ENCODE data around the gene DPEP3.
"Not testable (repeated sequence)": the region's sequence is repeated elsewhere in the genome, so short reads cannot be mapped to it uniquely, and the experiment has no call there.

Gene DPEP3

DNA sequence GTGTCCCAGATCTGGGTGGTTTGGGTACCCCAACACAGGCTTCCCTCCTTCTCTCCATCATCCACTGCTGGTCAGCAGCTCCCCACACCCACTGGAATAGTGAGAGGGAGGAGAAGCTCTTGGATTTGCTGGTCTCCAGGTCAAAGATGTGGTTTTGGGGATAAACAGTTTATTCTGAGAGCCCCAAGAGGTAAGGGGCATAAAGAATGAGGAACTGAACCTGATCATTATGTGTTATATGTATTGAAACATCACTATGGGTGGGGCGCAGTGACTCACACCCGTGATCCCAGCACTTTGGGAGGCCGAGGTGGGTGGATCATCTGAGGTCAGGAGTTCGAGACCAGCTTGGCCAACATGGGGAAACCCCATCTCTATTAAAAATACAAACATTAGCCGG lies 15.1 kb upstream of the DPEP3 start:
- no peak for DNase-seq
- in situ Hi-C loops (cut with MboI; ENCODE audit: low pct_unique_long_range_greater_than_20kb, low sequenced_read_pairs), result no loop called here

DNA sequence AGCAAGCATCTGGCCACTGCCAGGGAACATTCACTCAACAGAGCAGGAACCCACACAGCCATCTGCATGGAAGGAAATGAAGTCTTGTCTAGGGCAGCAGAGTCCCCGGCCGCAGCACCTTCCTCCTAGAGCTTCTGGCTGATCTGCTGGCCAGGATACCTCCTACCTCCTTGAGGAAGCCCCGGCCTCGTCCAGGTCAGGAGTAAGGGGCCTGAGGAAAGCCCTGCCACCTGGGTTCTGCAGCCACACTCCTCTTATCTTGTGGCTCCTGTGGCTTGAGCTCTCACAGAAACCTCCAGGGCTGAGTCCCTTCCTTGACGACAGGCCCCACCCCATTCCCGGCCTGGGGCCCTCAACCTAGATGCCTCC lies 13.7 kb upstream of the DPEP3 start:
- DNase-seq, result peak; percentile 19
- in situ Hi-C loops (cut with MboI; ENCODE audit: low pct_unique_long_range_greater_than_20kb, low sequenced_read_pairs), result not testable (repeated sequence)

DNA sequence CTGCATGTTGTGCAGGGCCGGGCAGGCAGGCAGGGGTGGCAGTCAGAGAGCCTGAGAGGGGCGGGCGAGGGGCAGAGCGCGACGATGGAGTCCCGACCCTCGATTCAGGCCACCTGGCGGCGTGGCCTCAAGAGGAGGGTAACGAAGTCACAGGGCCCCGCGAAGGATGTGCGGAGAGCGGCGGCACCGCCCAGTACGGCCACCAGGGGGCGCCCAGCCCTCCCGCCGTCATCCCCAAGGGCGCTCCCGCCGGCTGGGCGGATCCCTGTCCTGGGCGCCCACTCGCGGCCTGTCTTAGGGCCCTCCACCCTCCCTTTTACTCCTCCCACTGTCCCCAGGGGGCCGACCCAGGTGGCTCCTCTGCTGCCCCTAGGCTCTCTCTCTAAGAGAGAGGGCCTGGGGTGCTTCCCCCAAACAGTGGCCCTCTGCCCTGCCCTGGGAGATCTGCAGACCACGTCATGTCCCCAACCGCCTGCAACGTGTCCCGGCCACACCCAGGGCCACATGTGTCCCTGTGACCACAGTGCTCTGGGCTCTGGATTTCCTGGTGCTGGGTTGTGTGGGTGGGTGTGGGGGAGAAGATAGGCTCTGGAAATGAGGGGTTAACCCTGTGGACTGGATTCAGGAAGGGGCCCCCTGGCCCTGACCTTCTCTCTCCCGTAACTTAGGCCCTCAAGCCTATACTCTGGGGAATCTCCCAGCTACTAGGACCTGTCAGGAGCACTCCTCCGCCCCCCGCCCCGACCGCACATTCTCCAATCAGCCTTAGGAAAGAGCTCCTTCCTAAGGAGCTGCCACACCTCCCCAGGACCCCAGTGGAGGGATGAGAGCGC lies 13.1 kb upstream of the DPEP3 start:
- peak; percentile 93 for DNase-seq

DNA sequence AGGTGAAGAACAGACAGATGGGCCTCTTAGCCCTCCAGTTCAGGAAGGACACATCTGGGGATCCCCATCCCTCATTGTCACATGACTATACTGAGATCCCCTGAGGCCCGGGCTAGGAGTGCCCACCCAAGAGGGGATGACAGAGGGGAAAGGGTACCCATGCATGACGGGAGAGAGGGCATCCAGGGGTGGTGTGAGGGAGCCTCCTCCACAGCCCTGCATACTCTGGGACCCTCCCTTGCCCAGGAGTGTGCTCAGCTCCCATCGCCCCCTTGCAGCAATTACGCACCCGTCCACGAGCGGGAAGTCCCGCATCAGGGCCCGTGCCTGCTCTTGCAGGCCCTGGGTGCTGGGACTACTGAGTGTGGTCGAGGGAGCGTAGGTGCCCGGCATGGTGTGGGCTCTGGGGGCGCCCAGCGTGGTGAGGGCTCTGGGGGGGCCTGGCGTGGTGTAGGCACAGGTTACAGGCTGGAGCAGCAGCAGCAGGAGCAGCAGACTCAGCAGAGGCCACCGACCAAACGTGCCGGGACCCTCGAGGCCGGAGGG lies 12.4 kb upstream of the DPEP3 start:
- in situ Hi-C loops (cut with MboI; ENCODE audit: low pct_unique_long_range_greater_than_20kb, low sequenced_read_pairs), result no loop called here
- DNase-seq, result no peak

More for the DNA sequence above, 13.1 kb upstream of the DPEP3 start:
- in situ Hi-C loops (cut with MboI; ENCODE audit: low pct_unique_long_range_greater_than_20kb, low sequenced_read_pairs), result no loop called here

DNA sequence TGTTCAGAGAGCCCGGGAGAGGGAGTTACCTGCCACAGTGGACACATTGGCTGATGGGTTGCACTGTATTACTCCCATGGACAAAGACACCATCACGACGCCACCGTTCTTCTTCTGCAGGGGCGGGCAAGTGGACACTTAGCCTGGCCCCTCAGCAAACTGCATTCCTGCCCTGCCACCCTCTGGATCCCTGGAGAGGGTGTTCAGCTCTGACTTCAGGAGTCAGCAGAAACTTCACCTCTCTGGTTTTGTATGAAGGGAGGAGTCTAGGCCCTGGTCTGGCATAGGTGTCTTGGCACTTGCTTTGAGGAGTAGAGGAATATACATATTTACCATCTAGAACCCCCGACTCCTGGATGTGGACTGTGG lies 9.7 kb upstream of the DPEP3 start:
- in situ Hi-C loops (cut with MboI; ENCODE audit: low pct_unique_long_range_greater_than_20kb, low sequenced_read_pairs), result no loop called here
- no peak for DNase-seq

DNA sequence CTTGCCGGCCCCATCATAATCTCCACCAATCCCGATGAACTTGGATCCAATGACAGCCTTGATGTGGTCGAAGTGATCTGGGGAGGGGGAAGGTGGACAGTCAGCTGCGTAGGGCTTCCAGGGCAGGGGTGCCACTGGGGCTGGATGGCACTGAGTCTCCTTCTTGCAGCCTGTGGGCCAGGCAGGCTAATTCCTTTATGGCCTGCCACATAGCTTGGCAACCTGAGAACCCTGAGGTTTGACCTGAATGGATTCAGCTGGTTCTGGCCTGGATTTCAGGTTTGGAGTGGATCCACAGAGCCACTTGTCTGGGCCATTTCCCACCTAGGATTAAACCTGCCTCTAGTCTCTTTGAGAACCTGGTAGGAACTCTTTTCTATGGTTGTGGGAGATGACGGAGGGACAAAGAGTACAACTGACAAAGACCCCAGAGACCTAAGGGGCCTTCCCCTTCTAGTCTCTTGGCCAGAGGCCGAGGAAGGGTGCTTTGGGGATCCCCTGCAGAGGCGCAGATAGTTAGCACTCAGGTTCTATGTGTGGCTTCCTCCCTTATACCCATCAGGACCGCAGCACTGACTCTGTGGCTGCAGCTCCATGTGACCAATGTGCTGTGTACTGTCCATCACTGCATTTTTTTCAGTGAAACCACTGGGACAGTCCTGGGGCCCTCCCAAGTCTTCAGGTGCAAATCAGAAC lies 9.2 kb upstream of the DPEP3 start:
- no peak for DNase-seq
- in situ Hi-C loops (cut with MboI; ENCODE audit: low pct_unique_long_range_greater_than_20kb, low sequenced_read_pairs), result no loop called here

DNA sequence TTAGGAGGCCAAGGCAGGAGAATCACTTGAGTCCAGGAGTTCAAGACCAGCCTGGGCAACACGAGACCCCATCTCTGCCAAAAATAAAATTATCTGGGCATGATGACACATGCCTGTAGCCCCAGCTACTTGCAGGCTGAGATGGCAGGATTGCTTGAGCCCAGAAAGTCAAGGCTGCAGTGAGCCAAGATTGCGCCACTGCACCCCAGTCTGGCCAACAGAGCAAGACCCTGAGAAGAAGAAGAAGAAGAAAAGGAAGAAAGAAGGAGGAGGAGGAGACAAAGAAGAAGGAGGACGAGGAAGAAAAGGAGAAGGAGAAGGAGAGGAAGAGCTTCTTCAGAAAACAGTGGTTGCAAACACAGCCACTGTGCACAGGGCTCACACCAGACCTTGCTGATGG lies 8.4 kb upstream of the DPEP3 start:
- in situ Hi-C loops (cut with MboI; ENCODE audit: low pct_unique_long_range_greater_than_20kb, low sequenced_read_pairs), result no loop called here
- DNase-seq, result no peak

DNA sequence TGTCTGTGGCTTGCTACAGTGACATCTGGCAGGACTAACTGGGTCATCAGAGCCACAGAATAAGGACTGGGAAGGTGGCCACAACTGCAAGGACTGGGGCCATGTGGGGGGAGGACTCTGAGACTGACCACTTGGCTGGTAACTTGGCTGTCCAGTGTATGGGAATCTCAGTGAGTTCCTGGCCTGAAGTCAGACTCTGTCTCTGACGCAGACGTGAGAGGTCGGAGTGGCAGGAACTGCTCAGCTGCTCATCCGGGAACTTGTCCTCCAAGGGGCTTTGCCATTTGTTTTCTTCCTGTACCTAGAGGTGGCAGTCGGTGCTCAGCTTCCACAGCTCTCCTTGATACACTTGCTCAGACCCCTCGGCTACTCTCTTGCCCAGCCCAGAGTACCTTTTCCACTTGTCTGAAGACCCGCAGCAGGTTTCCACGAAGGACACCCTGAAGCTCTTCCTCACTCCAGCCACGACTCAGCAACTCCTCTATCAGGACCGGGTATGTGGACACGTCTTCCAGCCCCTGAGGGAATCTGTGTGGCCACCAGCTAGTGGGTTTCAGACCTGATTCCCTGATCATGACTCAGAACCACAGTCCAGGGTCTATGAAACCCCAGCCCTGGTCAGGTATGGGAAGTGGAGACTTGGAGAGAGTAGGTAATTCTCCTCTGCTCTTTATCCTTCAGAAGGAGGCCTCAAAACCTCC lies 7.3 kb upstream of the DPEP3 start:
- no peak for DNase-seq
- in situ Hi-C loops (cut with MboI; ENCODE audit: low pct_unique_long_range_greater_than_20kb, low sequenced_read_pairs), result no loop called here

DNA sequence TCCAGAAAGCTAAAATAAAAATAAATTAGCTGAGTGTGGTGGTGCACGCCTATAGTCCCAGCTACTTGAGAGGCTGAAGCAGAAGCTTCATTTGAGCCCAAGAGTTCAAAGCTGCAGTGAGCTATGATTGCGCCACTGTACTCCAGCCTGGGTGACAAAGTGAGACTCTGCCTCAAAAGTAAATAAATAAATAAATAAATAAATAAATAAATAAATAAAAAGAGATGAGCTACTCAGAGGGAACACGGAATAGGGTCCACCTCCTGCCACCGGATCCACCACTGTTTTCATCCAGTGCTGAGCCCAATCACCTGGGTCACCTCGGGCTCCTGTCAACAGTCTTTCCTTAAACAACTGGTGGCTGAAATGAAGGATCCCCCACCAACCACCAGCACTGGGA lies 6.7 kb upstream of the DPEP3 start:
- no peak for DNase-seq
- in situ Hi-C loops (cut with MboI; ENCODE audit: low pct_unique_long_range_greater_than_20kb, low sequenced_read_pairs), result no loop called here

DNA sequence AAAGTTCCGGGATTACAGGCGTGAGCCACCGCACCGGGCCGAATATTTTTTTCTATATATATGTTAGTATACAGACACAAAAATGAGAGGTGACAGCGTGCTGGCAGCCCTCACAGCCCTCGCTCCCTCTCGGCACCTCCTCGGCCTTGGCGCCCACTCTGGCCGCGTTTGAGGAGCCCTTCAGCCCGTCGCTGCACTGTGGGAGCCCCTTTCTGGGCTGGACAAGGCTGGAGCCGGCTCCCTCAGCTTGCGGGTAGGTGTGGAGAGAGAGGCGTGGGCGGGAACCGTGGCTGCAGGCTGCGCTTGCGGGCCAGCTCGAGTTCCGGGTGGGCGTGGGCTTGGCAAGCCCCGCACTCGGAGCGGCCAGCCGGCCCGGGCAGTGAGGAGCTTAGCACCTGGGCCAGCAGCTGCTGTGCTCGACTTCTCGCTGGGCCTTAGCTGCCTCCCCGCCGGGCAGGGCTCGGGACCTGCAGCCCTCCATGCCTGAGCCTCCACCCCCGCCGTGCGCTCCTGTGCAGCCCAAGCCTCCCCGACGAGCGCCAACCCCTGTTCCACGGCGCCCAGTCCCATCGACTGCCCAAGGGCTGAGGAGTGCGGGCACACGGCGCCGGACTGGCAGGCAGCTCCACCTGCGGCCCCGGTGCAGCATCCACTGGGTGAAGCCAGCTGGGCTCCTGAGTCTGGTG lies 1.9 kb upstream of the DPEP3 start:
- no peak for DNase-seq
- in situ Hi-C loops (cut with MboI; ENCODE audit: low pct_unique_long_range_greater_than_20kb, low sequenced_read_pairs), result no loop called here

DNA sequence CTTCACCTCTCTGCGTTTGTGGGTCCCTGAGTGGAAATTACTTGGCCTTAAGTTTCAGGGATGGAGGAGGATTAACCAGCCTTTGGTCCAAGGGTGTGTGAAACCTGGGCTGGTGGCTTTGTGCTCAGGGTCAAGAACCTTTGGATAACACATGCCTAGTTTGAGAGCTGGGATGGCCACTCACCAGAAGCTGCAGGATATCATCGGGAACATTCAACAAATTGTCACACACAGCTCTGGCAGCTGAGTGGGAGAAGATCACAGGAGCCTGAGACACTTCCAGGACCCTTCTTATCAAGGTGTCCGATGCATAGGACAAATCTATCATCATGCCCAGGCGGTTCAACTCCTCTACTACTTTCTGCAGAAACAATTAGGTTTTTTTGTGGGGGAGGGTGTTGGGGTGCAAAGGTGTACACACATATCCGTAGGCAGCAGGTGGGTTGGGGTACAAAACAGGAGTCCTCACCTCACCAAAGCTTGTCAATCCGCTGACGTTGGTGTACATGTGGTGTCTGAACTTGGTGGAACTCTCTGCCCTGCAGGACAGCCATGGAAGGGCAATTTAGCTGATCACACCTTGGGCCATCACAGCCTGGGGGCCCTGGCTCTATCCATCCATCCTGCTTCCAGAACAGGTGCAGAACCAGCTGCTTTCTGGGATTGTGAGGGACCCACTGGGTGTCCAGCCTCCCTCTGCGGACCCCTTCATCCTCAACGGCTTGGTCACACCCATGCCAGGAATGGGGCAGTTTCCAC lies 2.7 kb downstream of the DPEP3 start:
- in situ Hi-C loops (cut with MboI; ENCODE audit: low pct_unique_long_range_greater_than_20kb, low sequenced_read_pairs), result no loop called here

DNA sequence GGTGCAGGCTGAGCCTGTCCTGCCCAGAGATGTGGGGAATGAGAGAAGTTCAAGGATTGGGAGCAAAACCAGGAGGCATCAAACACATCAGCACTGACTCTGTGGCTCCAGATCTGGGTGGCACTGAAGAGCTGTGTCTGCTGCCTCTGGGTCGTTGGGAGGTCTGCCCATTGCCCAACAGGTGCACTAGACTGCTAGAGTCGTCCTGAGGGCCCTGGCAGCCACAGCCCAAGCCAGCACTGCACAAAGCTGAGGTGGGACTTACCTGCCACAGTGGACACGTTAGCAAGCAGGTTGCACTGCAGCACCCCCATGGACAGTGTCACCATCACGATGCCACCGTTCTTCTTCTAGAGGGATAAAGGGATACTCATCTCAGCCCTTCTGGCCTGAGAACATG lies 3.3 kb downstream of the DPEP3 start:
- in situ Hi-C loops (cut with MboI; ENCODE audit: low pct_unique_long_range_greater_than_20kb, low sequenced_read_pairs), result no loop called here
- no peak for DNase-seq

More for the DNA sequence above, 2.7 kb downstream of the DPEP3 start:
- no peak for DNase-seq

DNA sequence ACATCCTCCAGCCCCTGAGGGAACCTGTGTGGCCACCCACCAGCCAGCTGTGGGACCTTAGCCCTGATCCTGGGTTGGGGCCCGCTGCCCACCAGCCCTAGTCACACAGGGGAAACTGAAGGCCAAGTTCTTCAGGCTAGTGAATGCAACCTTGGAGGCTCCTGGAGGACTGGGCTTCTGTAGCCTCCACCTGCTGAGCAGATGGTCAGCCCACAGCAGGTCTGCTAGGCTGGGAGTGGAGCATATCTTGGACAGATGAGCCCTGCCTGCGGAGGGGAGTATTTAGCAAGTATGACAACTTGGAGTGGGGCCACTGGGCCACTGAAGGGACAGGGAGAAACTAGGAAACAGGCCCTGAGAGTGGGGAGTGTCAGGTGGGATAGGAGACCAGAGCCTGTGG lies 4.1 kb downstream of the DPEP3 start:
- in situ Hi-C loops (cut with MboI; ENCODE audit: low pct_unique_long_range_greater_than_20kb, low sequenced_read_pairs), result no loop called here
- no peak for DNase-seq

DNA sequence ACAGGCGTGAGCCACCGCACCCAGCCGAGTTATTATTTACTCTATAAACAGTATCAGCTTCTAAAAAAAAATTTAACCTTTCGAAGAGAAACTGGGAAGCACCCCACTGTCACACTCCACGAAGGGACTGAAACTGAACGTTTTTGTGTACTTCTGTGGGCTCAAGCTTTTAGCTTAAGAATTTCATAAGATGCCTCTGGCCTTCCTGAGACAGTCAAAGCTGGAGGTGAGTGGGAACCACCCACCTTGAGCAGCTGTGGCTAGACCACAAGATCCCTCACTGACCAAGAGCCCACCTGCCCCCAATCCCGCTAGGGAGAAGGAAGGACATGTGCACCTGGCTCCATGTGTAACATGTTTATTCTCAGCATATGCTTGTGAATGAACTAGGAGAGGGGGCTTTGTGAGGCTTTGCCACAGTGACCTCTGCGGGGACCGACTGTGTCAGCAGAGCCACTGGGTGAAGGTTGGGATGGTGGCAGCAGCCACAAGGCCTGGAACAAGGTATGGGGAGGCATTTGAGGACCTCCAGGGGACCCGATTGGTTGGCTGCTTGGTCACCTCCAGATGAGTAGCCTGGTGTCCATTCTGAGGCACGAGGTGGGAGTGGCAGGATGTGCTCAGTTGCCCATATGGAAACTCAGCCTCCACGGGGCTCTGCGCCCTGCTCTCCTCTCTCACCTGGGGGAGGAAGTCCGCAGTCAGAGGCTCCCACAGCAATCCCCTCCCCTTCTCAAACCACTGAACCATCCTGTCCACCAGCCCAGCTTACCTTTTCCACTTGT lies 4.8 kb downstream of the DPEP3 start:
- no peak for DNase-seq
- in situ Hi-C loops (cut with MboI; ENCODE audit: low pct_unique_long_range_greater_than_20kb, low sequenced_read_pairs), result no loop called here

DNA sequence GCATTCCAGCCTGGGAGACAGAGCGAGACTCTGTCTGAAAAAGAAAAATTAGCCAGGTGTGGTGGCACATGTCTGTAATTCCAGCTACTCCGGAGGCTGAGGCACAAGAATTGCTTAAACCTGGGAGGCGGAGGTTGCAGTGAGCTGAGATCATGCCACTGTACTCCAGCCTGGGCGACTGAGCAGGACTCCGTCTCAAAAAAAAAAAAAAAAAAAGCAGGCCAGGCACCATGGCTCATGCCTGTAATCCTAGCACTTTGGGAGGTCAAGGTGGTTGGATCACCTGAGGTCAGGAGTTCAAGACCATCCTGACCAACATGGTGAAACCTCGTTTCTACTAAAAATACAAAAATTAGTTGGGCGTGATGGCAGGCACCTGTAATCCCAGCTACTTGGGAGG lies 8.0 kb downstream of the DPEP3 start:
- in situ Hi-C loops (cut with MboI; ENCODE audit: low pct_unique_long_range_greater_than_20kb, low sequenced_read_pairs); DNase-seq: not testable (repeated sequence)

DNA sequence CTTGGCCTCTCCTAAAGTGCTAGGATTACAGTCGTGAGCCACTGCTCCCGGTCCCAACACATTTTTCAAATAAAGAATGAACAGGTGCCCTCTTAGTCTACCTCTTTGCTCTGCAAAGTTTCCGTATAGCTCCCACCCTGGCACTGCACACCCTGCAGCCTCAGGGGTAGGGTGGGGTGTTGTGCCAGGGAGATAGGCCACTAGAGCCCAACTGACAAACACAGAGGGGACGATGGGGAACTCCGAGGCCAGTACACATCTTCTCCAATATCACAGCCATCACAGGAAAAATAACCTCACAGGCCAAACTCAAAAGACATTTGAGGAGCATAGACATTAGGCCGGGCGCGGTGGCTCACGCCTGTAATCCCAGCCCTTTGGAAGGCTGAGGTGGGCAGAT lies 9.2 kb downstream of the DPEP3 start:
- no peak for DNase-seq
- in situ Hi-C loops (cut with MboI; ENCODE audit: low pct_unique_long_range_greater_than_20kb, low sequenced_read_pairs), result no loop called here

DNA sequence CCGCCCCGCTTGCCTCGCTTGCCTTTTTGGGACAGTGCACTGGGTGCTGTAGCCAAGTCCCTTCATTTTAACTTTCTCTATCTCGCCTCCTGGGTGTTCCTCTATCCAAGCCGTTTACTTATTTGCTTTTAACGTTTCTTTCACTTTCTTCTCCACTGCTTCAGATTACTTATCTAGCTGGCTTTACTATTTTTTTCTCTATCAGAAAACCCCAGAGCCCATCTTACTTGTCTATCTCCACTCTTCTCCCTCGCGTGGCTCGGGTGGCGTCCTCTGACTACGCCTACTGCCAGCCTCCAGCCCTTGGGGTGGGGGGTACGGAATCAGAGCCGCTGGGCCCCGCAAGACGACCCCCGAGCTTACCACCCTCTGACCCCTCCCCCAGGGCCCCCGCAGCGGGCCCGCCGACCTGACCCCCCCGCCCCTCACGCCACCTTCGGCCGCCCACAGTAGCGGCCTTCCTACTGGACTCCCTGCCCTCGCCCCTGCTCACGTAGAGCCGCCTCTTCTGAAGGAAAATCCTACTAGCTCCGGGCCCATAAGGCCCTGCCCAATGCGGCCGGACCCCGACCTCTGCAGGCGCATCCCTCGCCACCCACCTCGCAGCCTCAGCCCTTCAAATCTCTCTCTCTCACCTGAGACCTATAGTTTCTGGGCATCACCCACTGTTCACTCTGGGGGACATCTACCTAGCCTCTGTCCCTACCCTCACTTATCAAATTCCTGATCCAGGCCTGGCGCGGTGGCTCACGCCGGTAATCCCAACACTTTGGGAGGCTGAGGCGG lies 10.9 kb downstream of the DPEP3 start:
- in situ Hi-C loops (cut with MboI; ENCODE audit: low pct_unique_long_range_greater_than_20kb, low sequenced_read_pairs), result no loop called here
- no peak for DNase-seq
